Ascending aorta (tissue), 2 donors: ENCODE data around the gene FLNC. TPM values are rescaled to one million over a fixed set of nuclear protein-coding genes. Genes with fewer than 3 reads are reported as not detected.
A peak's percentile ranks its signal among the peaks of the same experiment; 100 is the strongest.

ENCODE experiments used
- DNase-seq, 2 donors: peaks; one replicate each; pipeline ENCODE4 v3.0.0-alpha.2; 2019; ENCODE audit warnings: low spot score in 2 of 2
- H3K27ac ChIP-seq, 2 donors: fragments of 200-600 bp; sonication (generic); one replicate each; pipeline ENCODE4 v1.5.1; 2016 to 2017; ENCODE audit warnings: mild to moderate bottlenecking in 1 of 2
- H3K27me3 ChIP-seq: fragments of 200-600 bp; sonication (generic); one replicate; pipeline ENCODE4 v1.5.1; 2017
- H3K36me3 ChIP-seq, 2 donors: fragments of 200-600 bp; sonication (generic); one replicate each; pipeline ENCODE4 v1.5.1; 2016
- H3K4me1 ChIP-seq, 2 donors: fragments of 200-600 bp; sonication (generic); one replicate each; pipeline ENCODE4 v1.5.1; 2016 to 2017; ENCODE audit warnings: mild to moderate bottlenecking in 1 of 2
- H3K4me3 ChIP-seq, 2 donors: fragments of 200-600 bp; sonication (generic); one replicate each; pipeline ENCODE4 v1.5.1; 2016 to 2017; ENCODE audit warnings: mild to moderate bottlenecking in 1 of 2
- H3K9me3 ChIP-seq, 2 donors: fragments of 200-600 bp; sonication (generic); one replicate each; pipeline ENCODE4 v1.5.1; 2016
- intact Hi-C: fragments of 100-400 bp; cut with DNase I; formaldehyde crosslinking; loops from one replicate; pipeline ENCODE4 v1.15.1; 2023
- total RNA-seq: library from RNA; depleted of rRNA; stranded (reverse); fragments of >200 nt; gene quantifications from one replicate; pipeline ENCODE4 v1.1.0, GENCODE V29; 2016
- TF ChIP-seq, protein P1 (sequence below), 3 experiments: fragments of 200-600 bp in 2 of 3; fragments of 450-650 bp in 1 of 3; sonication (generic) in 2 of 3; IDR thresholded peaks; one replicate each; pipeline ENCODE4 v1.5.1; 2016 to 2019; ENCODE audit warnings: antibody characterized with exemption in 3 of 3, mild to moderate bottlenecking in 1 of 3, moderate library complexity in 1 of 3

The FLNC gene
- total RNA-seq, 1 donor from 2014 or later = 117 TPM

DNA sequence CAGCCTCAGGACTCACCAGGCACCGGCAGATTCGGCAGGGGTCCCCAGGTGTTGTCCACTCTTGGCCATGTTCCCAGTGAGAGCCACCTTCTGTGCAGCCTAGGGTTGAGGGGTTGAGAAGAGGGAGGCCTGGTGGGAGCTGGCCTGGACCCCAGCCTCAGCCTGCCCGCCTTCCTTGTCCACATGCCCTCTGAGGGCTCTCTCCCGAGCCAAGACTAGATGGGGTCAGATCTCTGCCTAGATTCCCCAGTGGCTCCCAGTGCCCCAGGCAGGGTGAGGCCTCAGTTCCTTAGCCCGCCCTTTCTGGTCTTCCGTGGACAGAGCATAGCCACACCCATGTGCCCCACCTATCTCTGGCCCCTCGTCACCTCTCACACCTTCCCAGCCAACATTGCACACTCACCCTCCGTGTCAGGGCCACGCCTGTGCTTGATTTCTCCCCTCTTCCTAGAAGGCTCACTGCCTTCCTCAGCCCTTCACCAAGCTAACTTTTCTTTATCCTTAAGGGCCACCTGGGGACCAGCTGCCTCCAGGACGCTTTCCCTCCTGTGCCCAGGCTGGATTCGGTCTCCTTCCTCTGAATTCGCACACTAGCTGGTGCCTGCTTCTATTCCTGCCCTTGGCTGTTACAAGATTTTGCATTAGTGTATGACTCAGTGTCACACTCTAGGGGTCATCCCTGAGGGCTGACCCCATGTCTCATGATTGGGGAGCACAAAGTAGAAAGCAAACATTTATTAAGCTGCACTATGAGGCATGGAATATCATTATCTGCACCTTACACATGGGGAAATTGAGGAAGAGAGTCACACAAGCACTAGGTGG is 72.8 kb downstream of the FLNC start:
- H3K4me1 ChIP-seq = no peaks in the 10 kb centered on the region
- H3K27me3 ChIP-seq = no peaks in the 10 kb centered on the region
- no peaks in the 10 kb centered on the region for H3K9me3 ChIP-seq
- peak in 1 of 2 donors; percentile 38 for DNase-seq
- no peak overlapping the region for H3K27ac ChIP-seq
- no peak overlapping the region for H3K4me3 ChIP-seq
- no peaks in the 10 kb centered on the region for H3K36me3 ChIP-seq
- intact Hi-C loops = loop anchor here (5.0 kb wide), 1 partner anchor 189 kb away; no protein-coding TSS in a partner anchor
- TF ChIP-seq, protein P1, sequence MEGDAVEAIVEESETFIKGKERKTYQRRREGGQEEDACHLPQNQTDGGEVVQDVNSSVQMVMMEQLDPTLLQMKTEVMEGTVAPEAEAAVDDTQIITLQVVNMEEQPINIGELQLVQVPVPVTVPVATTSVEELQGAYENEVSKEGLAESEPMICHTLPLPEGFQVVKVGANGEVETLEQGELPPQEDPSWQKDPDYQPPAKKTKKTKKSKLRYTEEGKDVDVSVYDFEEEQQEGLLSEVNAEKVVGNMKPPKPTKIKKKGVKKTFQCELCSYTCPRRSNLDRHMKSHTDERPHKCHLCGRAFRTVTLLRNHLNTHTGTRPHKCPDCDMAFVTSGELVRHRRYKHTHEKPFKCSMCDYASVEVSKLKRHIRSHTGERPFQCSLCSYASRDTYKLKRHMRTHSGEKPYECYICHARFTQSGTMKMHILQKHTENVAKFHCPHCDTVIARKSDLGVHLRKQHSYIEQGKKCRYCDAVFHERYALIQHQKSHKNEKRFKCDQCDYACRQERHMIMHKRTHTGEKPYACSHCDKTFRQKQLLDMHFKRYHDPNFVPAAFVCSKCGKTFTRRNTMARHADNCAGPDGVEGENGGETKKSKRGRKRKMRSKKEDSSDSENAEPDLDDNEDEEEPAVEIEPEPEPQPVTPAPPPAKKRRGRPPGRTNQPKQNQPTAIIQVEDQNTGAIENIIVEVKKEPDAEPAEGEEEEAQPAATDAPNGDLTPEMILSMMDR (IDR thresholded peaks at IDR 0.05) = no peak

DNA sequence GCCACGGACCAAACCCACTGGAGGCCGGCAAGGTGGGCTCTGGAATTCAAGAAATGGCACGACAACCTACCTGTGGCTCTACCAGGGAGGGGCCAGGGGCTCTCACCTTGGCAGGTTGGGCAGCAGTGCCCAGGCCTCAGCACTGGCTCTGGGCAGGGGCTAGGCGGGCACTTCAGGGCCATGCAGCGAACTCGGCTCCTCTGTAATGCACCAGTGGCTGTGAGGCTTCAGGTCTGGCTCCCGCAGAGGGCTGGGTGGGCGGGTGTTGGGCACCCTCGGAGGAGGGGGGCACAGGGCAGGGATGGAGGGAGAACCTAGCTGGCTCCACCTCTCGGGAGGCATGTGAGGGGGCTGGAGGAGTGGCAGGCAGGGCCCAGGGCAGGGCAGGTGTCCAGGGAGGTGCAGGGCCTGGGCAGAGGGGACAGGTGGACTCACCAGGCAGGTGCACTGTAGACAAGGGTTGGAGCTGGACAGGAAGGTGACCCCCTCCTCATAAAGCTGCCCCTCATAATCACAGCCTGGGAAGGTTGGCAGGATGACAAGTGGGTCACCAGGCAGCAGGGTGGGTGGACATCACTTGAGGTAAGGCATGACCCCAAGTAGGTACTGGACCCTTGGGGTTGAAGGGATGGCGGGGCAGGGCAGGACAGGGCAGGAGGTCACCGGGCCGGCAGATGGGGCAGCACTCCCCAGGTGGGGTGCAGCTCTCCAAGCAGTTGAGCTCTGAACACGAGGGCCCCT is 73.6 kb downstream of the FLNC start:
- no peak overlapping the region for H3K27ac ChIP-seq
- peak in 1 of 2 donors; percentile 50 for DNase-seq
- H3K27me3 ChIP-seq = no peaks in the 10 kb centered on the region
- H3K4me1 ChIP-seq = no peaks in the 10 kb centered on the region
- H3K9me3 ChIP-seq = no peaks in the 10 kb centered on the region
- TF ChIP-seq, protein P1 (IDR thresholded peaks at IDR 0.05) = no peak
- H3K4me3 ChIP-seq = no peak overlapping the region
- intact Hi-C loops = loop anchor here (5.0 kb wide), 1 partner anchor 189 kb away; no protein-coding TSS in a partner anchor
- H3K36me3 ChIP-seq = no peaks in the 10 kb centered on the region

DNA sequence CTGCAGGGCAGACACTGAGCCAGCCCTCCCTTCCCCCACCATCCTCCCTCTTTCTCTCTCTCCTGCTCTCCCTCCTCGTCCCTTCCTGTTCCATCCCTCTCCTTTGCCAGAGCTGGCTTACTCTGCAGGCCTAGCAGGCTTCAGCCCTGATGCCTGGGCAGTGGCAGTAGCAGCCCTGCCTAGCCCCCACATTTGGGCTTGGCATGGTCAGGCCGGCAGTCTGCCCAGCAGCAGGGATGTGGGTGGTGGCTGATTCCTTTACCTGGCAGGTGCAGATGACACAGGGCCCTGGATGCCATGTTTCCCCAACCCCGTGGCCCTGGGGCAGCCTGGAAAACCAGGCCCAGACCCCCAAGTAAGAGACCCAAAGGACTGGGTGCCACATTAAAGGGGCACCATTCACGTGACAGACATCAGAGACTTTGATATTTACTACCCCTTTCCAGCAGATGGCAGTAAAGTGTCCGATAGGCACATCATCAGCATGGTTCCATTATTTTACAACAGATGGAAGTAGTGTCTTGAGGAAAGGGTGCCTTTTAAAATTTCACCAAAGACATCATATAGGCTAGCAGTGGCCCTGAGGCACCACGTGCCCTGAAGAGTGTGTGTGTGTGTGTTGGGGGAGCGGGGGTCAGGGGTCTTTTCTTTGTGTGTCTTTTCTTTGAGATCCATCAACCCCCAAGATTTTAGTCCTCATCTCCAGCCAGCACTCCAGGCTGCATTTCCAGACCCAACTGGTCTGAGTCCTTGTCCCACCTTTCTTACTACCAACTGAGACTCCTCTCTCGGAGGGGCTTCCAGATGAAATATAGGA is 74.4 kb downstream of the FLNC start:
- intact Hi-C loops = loop anchor here (5.0 kb wide), 1 partner anchor 188 kb away; no protein-coding TSS in a partner anchor
- Histone ChIP-seq H3K4me3 (no peak overlapping the region), H3K9me3 (no peaks in the 10 kb centered on the region), H3K27ac (no peak overlapping the region), H3K36me3 (no peaks in the 10 kb centered on the region), H3K27me3 (no peaks in the 10 kb centered on the region), H3K4me1 (no peaks in the 10 kb centered on the region)
- peak in 1 of 2 donors; percentile 39 for DNase-seq
- TF ChIP-seq, protein P1 (IDR thresholded peaks at IDR 0.05) = peak; percentile 13 to 56 (median 20)

DNA sequence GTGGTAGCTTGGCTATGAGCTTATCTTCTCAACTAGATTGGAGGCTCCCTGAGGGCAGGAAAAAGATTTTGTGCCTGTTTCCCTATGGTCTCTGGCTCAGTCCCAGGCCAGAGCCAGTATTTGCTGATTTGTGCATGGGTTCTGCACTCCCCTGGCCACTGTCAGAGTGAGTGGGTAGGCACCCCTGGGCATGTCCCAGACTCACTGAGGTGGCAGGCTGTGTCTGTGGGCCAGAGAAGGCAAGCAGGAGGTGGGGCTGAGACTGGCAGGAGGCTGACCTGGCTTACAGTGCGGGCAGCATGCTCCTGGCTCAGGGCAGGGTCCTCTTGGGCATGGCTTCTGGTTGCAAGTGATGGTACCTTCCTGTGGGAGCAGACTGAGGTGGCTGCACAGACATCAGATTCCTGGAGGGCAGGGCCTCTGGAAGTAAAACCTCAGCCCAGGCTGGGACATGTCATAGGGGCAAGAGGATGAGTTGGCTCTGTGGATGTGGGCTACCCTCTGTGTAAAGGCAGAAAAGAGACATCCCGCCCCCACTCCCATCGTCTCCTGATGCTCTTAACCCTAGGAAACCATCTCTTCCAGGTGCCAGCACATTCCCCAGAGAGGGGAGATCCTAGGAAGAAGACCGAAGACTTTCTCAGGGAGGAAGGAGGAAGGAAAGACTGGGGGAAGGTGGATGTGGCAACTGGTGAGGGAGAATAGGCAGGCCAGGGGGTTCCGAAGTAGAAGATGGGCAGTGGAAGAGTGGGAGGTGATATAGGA is 76.0 kb downstream of the FLNC start:
- no peaks in the 10 kb centered on the region for H3K36me3 ChIP-seq
- H3K4me1 ChIP-seq = peaks cover 0 to 2% of the 10 kb centered on the region in 2 donors
- no peaks in the 10 kb centered on the region for H3K9me3 ChIP-seq
- H3K27ac ChIP-seq = no peak overlapping the region
- intact Hi-C loops = no loop called here
- H3K4me3 ChIP-seq = no peak overlapping the region
- peak in 1 of 2 donors; percentile 51 for DNase-seq
- H3K27me3 ChIP-seq = no peaks in the 10 kb centered on the region
- TF ChIP-seq, protein P1 (IDR thresholded peaks at IDR 0.05) = no peak
